ENCODE results near the gene DMBT1. TPM values are rescaled to one million over a fixed set of nuclear protein-coding genes. Genes with fewer than 3 reads are reported as not detected.

Gene DMBT1
- total RNA-seq, 1 donor from 2014 or later: not detected

DNA sequence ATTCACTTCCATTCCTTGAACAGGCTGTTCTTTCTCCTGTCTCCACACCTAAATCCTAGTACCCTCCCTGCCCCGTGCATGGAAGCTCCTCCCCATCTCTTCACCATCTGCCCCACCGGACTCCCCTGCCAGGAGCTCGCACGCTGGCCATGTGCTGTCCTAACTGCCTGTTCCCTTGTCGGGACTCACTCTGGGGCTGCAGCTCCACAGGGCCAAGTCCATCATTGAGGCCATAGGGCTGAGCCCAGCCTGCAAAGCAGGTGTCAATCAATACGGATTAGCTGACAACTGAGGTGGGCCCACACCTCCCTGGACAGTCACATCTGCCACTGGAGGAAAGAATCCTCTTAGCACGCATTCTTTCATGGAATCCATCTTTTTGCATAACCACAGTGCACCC is 41.4 kb upstream of the DMBT1 start:
- H3K27me3 Mint-ChIP-seq (ENCODE audit: insufficient read depth, low read depth): peaks cover 6% of the 10 kb centered on the region
- H3K9me3 ChIP-seq (ENCODE audit: low read depth): no peaks in the 10 kb centered on the region
- no peaks in the 10 kb centered on the region for H3K4me1 ChIP-seq
- TF ChIP-seq, protein P1, sequence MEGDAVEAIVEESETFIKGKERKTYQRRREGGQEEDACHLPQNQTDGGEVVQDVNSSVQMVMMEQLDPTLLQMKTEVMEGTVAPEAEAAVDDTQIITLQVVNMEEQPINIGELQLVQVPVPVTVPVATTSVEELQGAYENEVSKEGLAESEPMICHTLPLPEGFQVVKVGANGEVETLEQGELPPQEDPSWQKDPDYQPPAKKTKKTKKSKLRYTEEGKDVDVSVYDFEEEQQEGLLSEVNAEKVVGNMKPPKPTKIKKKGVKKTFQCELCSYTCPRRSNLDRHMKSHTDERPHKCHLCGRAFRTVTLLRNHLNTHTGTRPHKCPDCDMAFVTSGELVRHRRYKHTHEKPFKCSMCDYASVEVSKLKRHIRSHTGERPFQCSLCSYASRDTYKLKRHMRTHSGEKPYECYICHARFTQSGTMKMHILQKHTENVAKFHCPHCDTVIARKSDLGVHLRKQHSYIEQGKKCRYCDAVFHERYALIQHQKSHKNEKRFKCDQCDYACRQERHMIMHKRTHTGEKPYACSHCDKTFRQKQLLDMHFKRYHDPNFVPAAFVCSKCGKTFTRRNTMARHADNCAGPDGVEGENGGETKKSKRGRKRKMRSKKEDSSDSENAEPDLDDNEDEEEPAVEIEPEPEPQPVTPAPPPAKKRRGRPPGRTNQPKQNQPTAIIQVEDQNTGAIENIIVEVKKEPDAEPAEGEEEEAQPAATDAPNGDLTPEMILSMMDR (IDR thresholded peaks at IDR 0.05): no peak
- TF ChIP-seq EZH2phosphoT487 (IDR thresholded peaks at IDR 0.05) (no peak), EZH2 (IDR thresholded peaks at IDR 0.05) (no peak)
- no peaks in the 10 kb centered on the region for H3K36me3 ChIP-seq
- no peaks in the 10 kb centered on the region for H3K27me3 ChIP-seq
- no peaks in the 10 kb centered on the region for H4K20me1 ChIP-seq (ENCODE audit: low read depth)
- H3K4me1 Mint-ChIP-seq: peaks cover 14% of the 10 kb centered on the region
- DNase-seq (ENCODE audit: low spot score): peak; percentile 22
- H3K4me2 ChIP-seq: no peak overlapping the region
- H3K4me3 Mint-ChIP-seq: no peak overlapping the region
- no peaks in the 10 kb centered on the region for H3F3A ChIP-seq (ENCODE audit: low read depth)
- peaks cover 4% of the 10 kb centered on the region for H3K9me3 Mint-ChIP-seq
- no peak overlapping the region for H3K4me3 ChIP-seq
- no peaks in the 10 kb centered on the region for H3K79me2 ChIP-seq (ENCODE audit: low read depth)
- H3K36me3 Mint-ChIP-seq: no peaks in the 10 kb centered on the region
- no peak overlapping the region for H3K27ac ChIP-seq
- H2AFZ ChIP-seq (replicated peaks): no peak overlapping the region
- no peak overlapping the region for H3K9ac ChIP-seq
- H3K27ac Mint-ChIP-seq: no peak overlapping the region

DNA sequence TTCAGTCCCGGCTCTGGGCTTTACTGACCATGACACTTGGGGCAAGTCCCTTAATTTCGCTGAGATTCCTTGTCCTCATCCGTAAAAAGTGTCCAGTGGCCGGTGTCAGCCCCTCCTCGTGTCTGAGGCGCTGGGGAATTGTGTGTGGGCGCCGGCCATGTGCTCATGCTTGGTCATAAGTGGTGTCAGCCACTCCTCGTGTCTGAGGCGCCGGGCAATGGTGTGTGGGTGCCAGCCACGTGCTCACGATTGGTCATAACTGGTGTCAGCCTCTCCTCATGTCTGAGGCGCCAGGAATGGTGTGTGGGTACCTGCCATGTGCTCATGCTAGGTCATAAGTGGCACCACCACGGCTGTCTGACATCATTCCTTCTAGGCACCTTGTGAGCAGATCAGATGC is 40.7 kb upstream of the DMBT1 start:
- no peak overlapping the region for H3K4me3 ChIP-seq
- H3F3A ChIP-seq (ENCODE audit: low read depth): no peaks in the 10 kb centered on the region
- H2AFZ ChIP-seq (replicated peaks): no peak overlapping the region
- Mint-ChIP-seq H3K27me3 (ENCODE audit: insufficient read depth, low read depth) (peaks cover 6% of the 10 kb centered on the region), H3K27ac (no peak overlapping the region), H3K9me3 (peaks cover 4% of the 10 kb centered on the region), H3K36me3 (no peaks in the 10 kb centered on the region), H3K4me1 (peaks cover 14% of the 10 kb centered on the region), H3K4me3 (no peak overlapping the region)
- H3K79me2 ChIP-seq (ENCODE audit: low read depth): no peaks in the 10 kb centered on the region
- no peaks in the 10 kb centered on the region for H4K20me1 ChIP-seq (ENCODE audit: low read depth)
- no peaks in the 10 kb centered on the region for H3K9me3 ChIP-seq (ENCODE audit: low read depth)
- H3K4me1 ChIP-seq: no peaks in the 10 kb centered on the region
- H3K9ac ChIP-seq: no peak overlapping the region
- H3K27ac ChIP-seq: no peak overlapping the region
- no peak for TF ChIP-seq EZH2phosphoT487 (IDR thresholded peaks at IDR 0.05)
- TF ChIP-seq, protein P1 (IDR thresholded peaks at IDR 0.05): no peak
- no peak for TF ChIP-seq EZH2 (IDR thresholded peaks at IDR 0.05)
- no peaks in the 10 kb centered on the region for H3K27me3 ChIP-seq
- H3K36me3 ChIP-seq: no peaks in the 10 kb centered on the region
- no peak for DNase-seq (ENCODE audit: low spot score)
- H3K4me2 ChIP-seq: no peak overlapping the region

DNA sequence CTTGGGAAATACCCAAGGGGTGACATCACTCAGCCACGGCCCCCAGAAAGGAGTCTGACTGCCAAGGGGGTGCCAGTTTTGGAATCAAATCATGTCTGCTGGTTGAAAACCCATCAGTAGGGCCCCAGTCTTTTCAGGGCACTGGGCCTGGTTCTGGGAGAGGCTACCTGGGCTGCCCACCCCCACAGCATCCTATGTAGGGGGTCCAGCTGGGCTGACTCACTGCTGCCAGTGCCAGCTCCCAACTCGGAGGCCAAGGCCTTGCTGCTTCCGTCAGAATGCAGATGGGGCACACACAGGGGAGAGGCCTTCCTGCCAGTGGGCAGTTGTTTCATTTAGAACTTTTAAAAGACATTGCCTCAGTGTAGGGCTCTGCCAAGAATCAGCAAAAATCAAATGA is 39.5 kb upstream of the DMBT1 start:
- H3K4me3 Mint-ChIP-seq: no peak overlapping the region
- Histone ChIP-seq H3K27me3 (no peaks in the 10 kb centered on the region), H3K79me2 (ENCODE audit: low read depth) (no peaks in the 10 kb centered on the region), H3F3A (ENCODE audit: low read depth) (no peaks in the 10 kb centered on the region), H3K27ac (no peak overlapping the region), H3K9ac (no peak overlapping the region), H2AFZ (replicated peaks) (no peak overlapping the region), H4K20me1 (ENCODE audit: low read depth) (no peaks in the 10 kb centered on the region), H3K4me2 (no peak overlapping the region), H3K9me3 (ENCODE audit: low read depth) (no peaks in the 10 kb centered on the region), H3K36me3 (no peaks in the 10 kb centered on the region), H3K4me3 (no peak overlapping the region), H3K4me1 (no peaks in the 10 kb centered on the region)
- no peak for DNase-seq (ENCODE audit: low spot score)
- peaks cover 14% of the 10 kb centered on the region for H3K4me1 Mint-ChIP-seq
- H3K27ac Mint-ChIP-seq: no peak overlapping the region
- peaks cover 4% of the 10 kb centered on the region for H3K9me3 Mint-ChIP-seq
- TF ChIP-seq EZH2phosphoT487 (IDR thresholded peaks at IDR 0.05): no peak
- no peak for TF ChIP-seq EZH2 (IDR thresholded peaks at IDR 0.05)
- TF ChIP-seq, protein P1 (IDR thresholded peaks at IDR 0.05): no peak
- H3K27me3 Mint-ChIP-seq (ENCODE audit: insufficient read depth, low read depth): peaks cover 6% of the 10 kb centered on the region
- H3K36me3 Mint-ChIP-seq: no peaks in the 10 kb centered on the region
